Spleen (tissue), 11 donors: Measurements from ENCODE around the gene STX18. TPM values are rescaled to one million over a fixed set of nuclear protein-coding genes. Genes with fewer than 3 reads are reported as not detected.
A peak's percentile ranks its signal among the peaks of the same experiment; 100 is the strongest.

Experiments
- DNase-seq: peaks from one replicate; pipeline ENCODE4 v3.0.0-alpha.2; 2020
- H3K27ac ChIP-seq, 8 donors: fragments of 200-600 bp; sonication (generic) in 7 of 8; 1 replicate in 4 of 8; 2 replicates in 4 of 8; pipeline versions ENCODE4 v1.5.0 to v1.8.0; 2016 to 2021; ENCODE audit warnings: inconsistent platforms in 4 of 8, mild to moderate bottlenecking in 4 of 8, moderate library complexity in 1 of 8
- H3K27me3 ChIP-seq, 7 donors: fragments of 200-600 bp; sonication (generic) in 6 of 7; replicated peaks in 1 of 7; 1 replicate in 4 of 7; 2 replicates in 3 of 7; pipeline versions ENCODE4 v1.5.0 to v1.8.0; 2016 to 2021; ENCODE audit warnings: inconsistent platforms in 3 of 7, mild to moderate bottlenecking in 1 of 7
- H3K36me3 ChIP-seq, 6 donors: fragments of 200-600 bp; sonication (generic) in 5 of 6; 1 replicate in 4 of 6; 2 replicates in 2 of 6; pipeline versions ENCODE4 v1.5.0 to v1.8.0; 2016 to 2021; ENCODE audit warnings: inconsistent platforms in 2 of 6
- H3K4me1 ChIP-seq, 6 donors: fragments of 200-600 bp; sonication (generic) in 5 of 6; 1 replicate in 3 of 6; 2 replicates in 3 of 6; pipeline versions ENCODE4 v1.5.0 to v1.8.0; 2016 to 2021; ENCODE audit warnings: inconsistent platforms in 3 of 6
- H3K4me3 ChIP-seq, 8 donors: fragments of 200-600 bp; sonication (generic) in 7 of 8; 1 replicate in 4 of 8; 2 replicates in 4 of 8; pipeline versions ENCODE4 v1.5.0 to v1.8.0; 2016 to 2021; ENCODE audit warnings: inconsistent platforms in 4 of 8, mild to moderate bottlenecking in 4 of 8, moderate library complexity in 2 of 8
- H3K9me3 ChIP-seq, 8 donors: fragments of 200-600 bp; sonication (generic) in 7 of 8; 1 replicate in 4 of 8; 2 replicates in 4 of 8; pipeline versions ENCODE4 v1.5.0 to v1.8.0; 2016 to 2021; ENCODE audit warnings: inconsistent platforms in 4 of 8
- POLR2A ChIP-seq, 3 donors: fragments of 450-650 bp; IDR thresholded peaks; one replicate each; pipeline ENCODE4 v1.5.1; 2017; ENCODE audit warnings: antibody characterized with exemption in 3 of 3, mild to moderate bottlenecking in 1 of 3
- POLR2AphosphoS5 ChIP-seq, 3 donors: sonication (generic); formaldehyde crosslinking; IDR thresholded peaks; one replicate each; pipeline ENCODE4 v1.5.1; 2017; ENCODE audit warnings: antibody characterized with exemption in 3 of 3
- WGBS, 5 donors: extraction: QIAGEN DNeasy Blood & Tissue Kit in 3 of 5; methylation state at CpG; one replicate each; pipeline versions ENCODE4 v1.1.5 to v1.1.7; 2013 to 2018; 5-methylcytosine and 5-hydroxymethylcytosine counted together
- intact Hi-C: fragments of 100-400 bp; cut with DNase I; formaldehyde crosslinking; loops from one replicate; pipeline ENCODE4 v1.15.0; 2023; ENCODE audit warnings: low total_unique reads
- polyA plus RNA-seq, 3 donors: library from polyadenylated mRNA; stranded (reverse); fragments of 200-250 nt; gene quantifications; one replicate each; pipeline ENCODE4 v1.2.1, GENCODE V29; 2013
- total RNA-seq, 7 donors: library from RNA; depleted of rRNA in 3 of 7; stranded (reverse); fragments of >200 nt in 3 of 7; fragmentation: NEBNext Ultra II Directional in 4 of 7; extraction: Animal tissue kit (Norgen Biotek cat#: 25700) in 4 of 7; gene quantifications; one replicate each; pipeline versions ENCODE4 v1.1.0 to v1.2.1, GENCODE V29; 2016 to 2021
- TF ChIP-seq, protein P1 (sequence below), 11 experiments: fragments of 200-600 bp in 7 of 11; fragments of 450-650 bp in 4 of 11; sonication (generic) in 4 of 11; IDR thresholded peaks in 8 of 11; conservative IDR thresholded peaks in 3 of 11; 1 replicate in 7 of 11; 2 replicates in 4 of 11; pipeline versions ENCODE4 v1.4.0 to v1.8.0; 2016 to 2021; ENCODE audit warnings: antibody characterized with exemption in 11 of 11, inconsistent platforms in 4 of 11, mild to moderate bottlenecking in 1 of 11
- donor health status: healthy with polysubstance abuse.
- donor health status: DM: no; HTN: no; CAD: no; lungs with moderate emphysema.
- donor health status: DM: no; HTN: no; CAD: no.
- donor health status: Bipolar disorder and iron deficiency.
- donor health status: healthy.
- donor health status: DM: no; HTN: no; CAD: no.
- donor health status: DM: yes; HTN: yes; CAD: no.

Gene STX18
- total and polyA plus RNA-seq, 10 donors, result 19.0 to 45.8 (median 29.8) TPM

GRCh38 chr4:4461178-4461577, 80.7 kb downstream of the STX18 start:
- H3K4me1 ChIP-seq, result no peaks in the 10 kb centered on the region
- H3K36me3 ChIP-seq, result peaks cover 2 to 91% (median 40%) of the 10 kb centered on the region in 6 donors
- peak overlapping the region in 3 of 8 donors; percentile 26 to 59 (median 29) for H3K27ac ChIP-seq
- no peak overlapping the region for H3K4me3 ChIP-seq
- H3K27me3 ChIP-seq, result no peaks in the 10 kb centered on the region
- no peak for DNase-seq
- H3K9me3 ChIP-seq, result peaks cover 0 to 4% (median 0%) of the 10 kb centered on the region in 8 donors
- TF ChIP-seq POLR2A (IDR thresholded peaks at IDR 0.05) (no peak), POLR2AphosphoS5 (IDR thresholded peaks at IDR 0.05) (no peak)
- TF ChIP-seq, protein P1, sequence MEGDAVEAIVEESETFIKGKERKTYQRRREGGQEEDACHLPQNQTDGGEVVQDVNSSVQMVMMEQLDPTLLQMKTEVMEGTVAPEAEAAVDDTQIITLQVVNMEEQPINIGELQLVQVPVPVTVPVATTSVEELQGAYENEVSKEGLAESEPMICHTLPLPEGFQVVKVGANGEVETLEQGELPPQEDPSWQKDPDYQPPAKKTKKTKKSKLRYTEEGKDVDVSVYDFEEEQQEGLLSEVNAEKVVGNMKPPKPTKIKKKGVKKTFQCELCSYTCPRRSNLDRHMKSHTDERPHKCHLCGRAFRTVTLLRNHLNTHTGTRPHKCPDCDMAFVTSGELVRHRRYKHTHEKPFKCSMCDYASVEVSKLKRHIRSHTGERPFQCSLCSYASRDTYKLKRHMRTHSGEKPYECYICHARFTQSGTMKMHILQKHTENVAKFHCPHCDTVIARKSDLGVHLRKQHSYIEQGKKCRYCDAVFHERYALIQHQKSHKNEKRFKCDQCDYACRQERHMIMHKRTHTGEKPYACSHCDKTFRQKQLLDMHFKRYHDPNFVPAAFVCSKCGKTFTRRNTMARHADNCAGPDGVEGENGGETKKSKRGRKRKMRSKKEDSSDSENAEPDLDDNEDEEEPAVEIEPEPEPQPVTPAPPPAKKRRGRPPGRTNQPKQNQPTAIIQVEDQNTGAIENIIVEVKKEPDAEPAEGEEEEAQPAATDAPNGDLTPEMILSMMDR (IDR thresholded peaks at IDR 0.05 in 8 of 11, conservative IDR thresholded peaks at IDR 0.05 in 3 of 11), result no peak
- intact Hi-C loops, result no loop called here

GRCh38 chr4:4460759-4461158, 81.1 kb downstream of the STX18 start:
- Histone ChIP-seq H3K27me3 (no peaks in the 10 kb centered on the region), H3K4me1 (no peaks in the 10 kb centered on the region), H3K36me3 (peaks cover 3 to 91% (median 38%) of the 10 kb centered on the region in 6 donors), H3K4me3 (no peak overlapping the region), H3K27ac (no peak overlapping the region), H3K9me3 (peaks cover 0 to 4% (median 0%) of the 10 kb centered on the region in 8 donors)
- TF ChIP-seq POLR2AphosphoS5 (IDR thresholded peaks at IDR 0.05) (no peak), POLR2A (IDR thresholded peaks at IDR 0.05) (no peak)
- TF ChIP-seq, protein P1 (IDR thresholded peaks at IDR 0.05 in 8 of 11, conservative IDR thresholded peaks at IDR 0.05 in 3 of 11), result no peak
- intact Hi-C loops, result no loop called here
- DNase-seq, result no peak
- 87 to 95% (median 89%) methylated on average over 6 of the region's 6 CpGs for WGBS, 5 donors

DNA sequence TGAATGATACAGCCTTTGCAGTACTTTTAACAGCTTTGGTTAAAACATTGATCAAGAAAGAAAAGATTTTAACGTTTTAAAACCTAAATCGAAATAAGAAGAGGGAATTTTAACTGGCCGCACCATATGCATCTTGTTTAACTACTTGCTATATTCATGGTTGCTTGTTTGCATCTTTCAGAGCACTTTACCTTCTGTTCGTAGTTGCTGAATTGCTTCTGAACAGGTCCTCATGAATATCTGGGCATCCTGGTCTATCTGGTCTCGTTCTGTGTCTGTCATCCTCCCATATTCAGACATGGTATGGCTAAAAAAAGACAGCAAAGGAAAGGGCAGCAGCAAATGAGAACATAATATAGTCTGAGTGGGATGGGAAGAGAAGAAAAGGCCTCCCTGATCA, 82.7 kb downstream of the STX18 start:
- Histone ChIP-seq H3K36me3 (peaks cover 3 to 91% (median 35%) of the 10 kb centered on the region in 6 donors), H3K4me3 (no peak overlapping the region), H3K27ac (no peak overlapping the region), H3K27me3 (no peaks in the 10 kb centered on the region), H3K9me3 (no peaks in the 10 kb centered on the region), H3K4me1 (no peaks in the 10 kb centered on the region)
- WGBS, 5 donors, result 94 to 97% (median 95%) methylated on average over 5 of the region's 5 CpGs
- intact Hi-C loops, result no loop called here
- no peak for DNase-seq
- TF ChIP-seq, protein P1 (IDR thresholded peaks at IDR 0.05 in 8 of 11, conservative IDR thresholded peaks at IDR 0.05 in 3 of 11), result no peak
- TF ChIP-seq POLR2A (IDR thresholded peaks at IDR 0.05) (no peak), POLR2AphosphoS5 (IDR thresholded peaks at IDR 0.05) (no peak)

- intact Hi-C loops, result no loop called here
- DNase-seq, result no peak
- no peak for TF ChIP-seq POLR2AphosphoS5 (IDR thresholded peaks at IDR 0.05)
- TF ChIP-seq, protein P1 (IDR thresholded peaks at IDR 0.05 in 8 of 11, conservative IDR thresholded peaks at IDR 0.05 in 3 of 11), result no peak
- no peak for TF ChIP-seq POLR2A (IDR thresholded peaks at IDR 0.05)
- Histone ChIP-seq H3K4me1 (no peaks in the 10 kb centered on the region), H3K36me3 (peaks cover 3 to 94% (median 44%) of the 10 kb centered on the region in 6 donors), H3K27ac (no peak overlapping the region), H3K4me3 (no peak overlapping the region), H3K9me3 (no peaks in the 10 kb centered on the region), H3K27me3 (no peaks in the 10 kb centered on the region)
- WGBS, 5 donors, result 76 to 90% (median 84%) methylated on average over 5 of the region's 5 CpGs
Measured at GRCh38 chr4:4457803-4458553, 83.9 kb downstream of the STX18 start.
